Panc1 (cell line): ENCODE measurements around the gene RNGTT. TPM values are rescaled to one million over a fixed set of nuclear protein-coding genes. Genes with fewer than 3 reads are reported as not detected.
"Not testable (repeated sequence)": the region's sequence is repeated elsewhere in the genome, so short reads cannot be mapped to it uniquely, and the experiment has no call there.

Experiments used
- ATAC-seq: fragments of 200-7000 bp; cut with Tn5 transposase; 2 replicates; pipeline ENCODE4 v1.9.1; 2020; ENCODE audit warnings: mild to moderate bottlenecking, moderate library complexity
- BruUV-seq: library from RNA; stranded (reverse); fragments of 400-500 nt; replicated peaks from 2 replicates; lab custom pipeline; 2021; lab: Mats Ljungman, UMichigan
- CTCF ChIA-PET: fragments of 300-600 bp; sonication (Branson Sonifier 250); formaldehyde crosslinking; loops from one replicate; lab custom pipeline; 2022; ENCODE audit warnings: antibody characterized with exemption; lab: Charles Lee
- POLR2A ChIA-PET: fragments of 300-600 bp; sonication (Branson Sonifier 250); formaldehyde crosslinking; loops from one replicate; lab custom pipeline; 2022; ENCODE audit warnings: antibody characterized with exemption; lab: Charles Lee
- DNase-seq: peaks from one replicate; pipeline ENCODE4 v3.0.0-alpha.2; 2010; ENCODE audit warnings: low read depth, low spot score
- H3K27ac ChIP-seq: 2 replicates; pipeline ENCODE4 v1.5.1; 2011; ENCODE audit warnings: mild to moderate bottlenecking, low read length, inconsistent platforms
- H3K27me3 ChIP-seq: fragments of 200-500 bp; sonication (Bioruptor generic); 2 replicates; pipeline ENCODE4 v1.6.0; 2014; ENCODE audit warnings: low read length, inconsistent platforms; ENCODE audit not compliant: control insufficient read depth, insufficient read depth
- H3K36me3 ChIP-seq: fragments of 200-500 bp; sonication (Bioruptor generic); 2 replicates; pipeline ENCODE4 v1.5.1; 2014; ENCODE audit warnings: inconsistent platforms, mild to moderate bottlenecking, low read length, moderate library complexity; ENCODE audit not compliant: control insufficient read depth, insufficient read depth
- H3K4me1 ChIP-seq: 2 replicates; pipeline ENCODE4 v1.5.1; 2011; ENCODE audit warnings: inconsistent platforms, mild to moderate bottlenecking, low read length, moderate library complexity; ENCODE audit not compliant: control insufficient read depth, insufficient read depth
- H3K4me3 ChIP-seq, 2 experiments: 2 replicates each; pipeline ENCODE4 v1.5.1; 2011 to 2012; ENCODE audit warnings: low read depth in 2 of 2, low read length in 2 of 2, mild to moderate bottlenecking in 2 of 2, inconsistent platforms in 1 of 2, moderate library complexity in 1 of 2
- H3K9me3 ChIP-seq: fragments of 200-500 bp; sonication (Bioruptor generic); 2 replicates; pipeline ENCODE4 v1.5.1; 2014; ENCODE audit warnings: low read depth, mild to moderate bottlenecking, inconsistent platforms, low read length, moderate library complexity; ENCODE audit not compliant: control insufficient read depth, insufficient read depth
- CTCF ChIP-seq: fragments of 450-650 bp; IDR thresholded peaks from 2 replicates; pipeline ENCODE4 v1.5.1; 2017; ENCODE audit warnings: mild to moderate bottlenecking
- POLR2AphosphoS5 ChIP-seq: IDR thresholded peaks from 2 replicates; pipeline ENCODE4 v1.6.1; 2012; ENCODE audit warnings: mild to moderate bottlenecking, low read depth, low read length, moderate library complexity
- REST ChIP-seq, 2 experiments: IDR thresholded peaks; 2 replicates each; pipeline ENCODE4 v1.6.1; 2011 to 2012; ENCODE audit warnings: low read depth in 2 of 2, control low read depth in 1 of 2, low read length in 1 of 2, mild to moderate bottlenecking in 1 of 2, moderate library complexity in 1 of 2; ENCODE audit not compliant: insufficient read depth in 1 of 2
- SIN3A ChIP-seq: IDR thresholded peaks from 2 replicates; pipeline ENCODE4 v1.6.1; 2012; ENCODE audit warnings: low read depth, mild to moderate bottlenecking, low read length, moderate library complexity, borderline replicate concordance; ENCODE audit not compliant: insufficient read depth
- TCF7L2 ChIP-seq: IDR thresholded peaks from 2 replicates; pipeline ENCODE4 v1.6.1; 2011; ENCODE audit warnings: mild to moderate bottlenecking, low read depth, low read length, inconsistent platforms
- in situ Hi-C: cut with HindIII; loops from 2 replicates; pipeline ENCODE4 v1.10.0; 2016; ENCODE audit warnings: low sequenced_read_pairs, low pct_unique_long_range_greater_than_20kb
- intact Hi-C: fragments of 100-400 bp; cut with micrococcal nuclease; formaldehyde crosslinking; loops from one replicate; pipeline ENCODE4 v1.10.0; 2022; ENCODE audit not compliant: unreplicated experiment
- total RNA-seq: library from RNA; stranded (reverse); gene quantifications from one replicate; pipeline ENCODE4 v1.2.1, GENCODE V29; 2021; ENCODE audit not compliant: unreplicated experiment

Gene RNGTT
- total RNA-seq, 1 experiment from 2014 or later: 21.2 TPM

- H3K9me3 ChIP-seq: no peaks in the 10 kb centered on the region; the same call in 1 of the 2 replicates
- BruUV-seq: no TSS peak
- no peak overlapping the region for H3K27ac ChIP-seq
- H3K36me3 ChIP-seq: no peaks in the 10 kb centered on the region
- DNase-seq (no peak), ATAC-seq (no peak)
- CTCF ChIA-PET: no interaction called here
- H3K27me3 ChIP-seq: no peaks in the 10 kb centered on the region
- no peaks in the 10 kb centered on the region for H3K4me1 ChIP-seq
- in situ Hi-C loops (no loop called here), intact Hi-C loops (no loop called here)
- H3K4me3 ChIP-seq: no peak overlapping the region
- TF ChIP-seq SIN3A (no peak), CTCF (no peak), TCF7L2 (no peak), POLR2AphosphoS5 (no peak), REST (IDR thresholded peaks at IDR 0.05; ENCODE audit: insufficient read depth in 1 of 2, low read depth in 2 of 2, low read length in 1 of 2) (no peak)
- POLR2A ChIA-PET: no interaction called here
Observed at GRCh38 chr6:88945415-88946008, 17.9 kb downstream of the RNGTT start.

- intact Hi-C loops: no loop called here
- no peaks in the 10 kb centered on the region for H3K27me3 ChIP-seq
- no peak for DNase-seq
- no peaks in the 10 kb centered on the region for H3K4me1 ChIP-seq
- BruUV-seq: no TSS peak
- ChIA-PET POLR2A (no interaction called here), CTCF (no interaction called here)
- H3K4me3 ChIP-seq: no peak overlapping the region
- H3K9me3 ChIP-seq: no peaks in the 10 kb centered on the region; the same call in 1 of the 2 replicates
- no peaks in the 10 kb centered on the region; the same call in 1 of the 2 replicates for H3K36me3 ChIP-seq
- in situ Hi-C loops: no loop called here
- no peak for TF ChIP-seq POLR2AphosphoS5
- TF ChIP-seq CTCF: no peak
- TF ChIP-seq REST (IDR thresholded peaks at IDR 0.05; ENCODE audit: insufficient read depth in 1 of 2, low read depth in 2 of 2, low read length in 1 of 2): no peak
- no peak for TF ChIP-seq TCF7L2
- no peak for TF ChIP-seq SIN3A
- ATAC-seq: no peak
- no peak overlapping the region for H3K27ac ChIP-seq
Observed at GRCh38 chr6:88933521-88933920, 29.9 kb downstream of the RNGTT start.

GRCh38 chr6:88932019-88932418 is 31.4 kb downstream of the RNGTT start:
- H3K9me3 ChIP-seq, H3K27ac ChIP-seq, H3K4me3 ChIP-seq, H3K4me1 ChIP-seq, POLR2A ChIA-PET, in situ Hi-C loops, intact Hi-C loops, CTCF ChIA-PET, ATAC-seq, H3K36me3 ChIP-seq, BruUV-seq, DNase-seq, H3K27me3 ChIP-seq: not testable (repeated sequence)
